Spleen (tissue), 7 donors: ENCODE data around the gene MGRN1.

Experiments
- POLR2A ChIP-seq, 3 donors: fragments of 450-650 bp; IDR thresholded peaks; one replicate each; pipeline ENCODE4 v1.5.1; 2017; ENCODE audit warnings: antibody characterized with exemption in 3 of 3, mild to moderate bottlenecking in 1 of 3
- POLR2AphosphoS5 ChIP-seq, 3 donors: sonication (generic); formaldehyde crosslinking; IDR thresholded peaks; one replicate each; pipeline ENCODE4 v1.5.1; 2017; ENCODE audit warnings: antibody characterized with exemption in 3 of 3
- TF ChIP-seq, protein P1 (sequence below), 11 experiments: fragments of 200-600 bp in 7 of 11; fragments of 450-650 bp in 4 of 11; sonication (generic) in 4 of 11; IDR thresholded peaks in 8 of 11; conservative IDR thresholded peaks in 3 of 11; 1 replicate in 7 of 11; 2 replicates in 4 of 11; pipeline versions ENCODE4 v1.4.0 to v1.8.0; 2016 to 2021; ENCODE audit warnings: antibody characterized with exemption in 11 of 11, inconsistent platforms in 4 of 11, mild to moderate bottlenecking in 1 of 11
- donor health status: DM: no; HTN: no; CAD: no; lungs with moderate emphysema.
- donor health status: DM: no; HTN: no; CAD: no.
- donor health status: DM: no; HTN: no; CAD: no.

DNA sequence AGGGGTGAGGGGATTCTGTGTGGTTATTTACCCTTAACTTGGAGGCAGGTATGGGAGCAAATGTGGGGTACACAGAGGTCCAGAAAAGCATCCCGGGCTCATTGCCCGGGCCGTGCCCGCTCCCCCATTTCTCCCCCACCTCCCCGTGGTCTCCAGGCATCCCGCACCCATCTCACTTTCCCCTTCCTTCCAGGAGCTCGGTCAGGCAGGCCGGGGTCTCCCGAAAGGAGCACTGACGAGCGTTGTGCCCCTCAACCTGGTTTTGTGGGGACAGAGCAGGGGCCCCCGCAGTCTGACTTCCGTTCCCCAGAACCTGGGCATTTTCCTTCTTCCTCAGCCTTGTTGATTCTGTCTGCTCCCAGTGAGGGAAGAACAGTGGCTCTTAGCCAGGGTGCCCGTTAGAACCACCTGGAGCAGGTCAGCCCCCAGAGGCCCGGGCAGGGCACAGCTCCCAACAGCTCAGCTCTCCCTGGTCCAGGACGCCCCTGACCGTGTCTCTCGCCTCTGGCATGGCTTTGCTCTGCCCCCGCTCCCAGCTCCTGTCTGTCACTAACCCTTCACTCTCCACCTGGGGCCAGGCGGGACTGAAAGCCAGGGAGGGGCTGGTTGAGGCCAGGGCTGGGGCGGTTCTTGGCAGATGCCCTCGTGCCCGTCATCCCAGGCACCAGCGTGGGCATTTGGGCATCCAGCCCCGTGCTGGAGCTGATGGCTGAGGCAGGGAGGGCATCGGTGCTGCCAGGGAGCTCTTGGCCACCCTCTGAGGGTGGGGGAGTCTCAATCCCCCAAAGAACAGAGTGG is 56.2 kb downstream of the MGRN1 start:
- TF ChIP-seq POLR2A (IDR thresholded peaks at IDR 0.05), result no peak
- TF ChIP-seq, protein P1, sequence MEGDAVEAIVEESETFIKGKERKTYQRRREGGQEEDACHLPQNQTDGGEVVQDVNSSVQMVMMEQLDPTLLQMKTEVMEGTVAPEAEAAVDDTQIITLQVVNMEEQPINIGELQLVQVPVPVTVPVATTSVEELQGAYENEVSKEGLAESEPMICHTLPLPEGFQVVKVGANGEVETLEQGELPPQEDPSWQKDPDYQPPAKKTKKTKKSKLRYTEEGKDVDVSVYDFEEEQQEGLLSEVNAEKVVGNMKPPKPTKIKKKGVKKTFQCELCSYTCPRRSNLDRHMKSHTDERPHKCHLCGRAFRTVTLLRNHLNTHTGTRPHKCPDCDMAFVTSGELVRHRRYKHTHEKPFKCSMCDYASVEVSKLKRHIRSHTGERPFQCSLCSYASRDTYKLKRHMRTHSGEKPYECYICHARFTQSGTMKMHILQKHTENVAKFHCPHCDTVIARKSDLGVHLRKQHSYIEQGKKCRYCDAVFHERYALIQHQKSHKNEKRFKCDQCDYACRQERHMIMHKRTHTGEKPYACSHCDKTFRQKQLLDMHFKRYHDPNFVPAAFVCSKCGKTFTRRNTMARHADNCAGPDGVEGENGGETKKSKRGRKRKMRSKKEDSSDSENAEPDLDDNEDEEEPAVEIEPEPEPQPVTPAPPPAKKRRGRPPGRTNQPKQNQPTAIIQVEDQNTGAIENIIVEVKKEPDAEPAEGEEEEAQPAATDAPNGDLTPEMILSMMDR (IDR thresholded peaks at IDR 0.05 in 8 of 11, conservative IDR thresholded peaks at IDR 0.05 in 3 of 11), result no peak
- TF ChIP-seq POLR2AphosphoS5 (IDR thresholded peaks at IDR 0.05), result no peak
